ENCODE results near the gene SLC2A6. TPM values are rescaled to one million over a fixed set of nuclear protein-coding genes. Genes with fewer than 3 reads are reported as not detected.

Gene SLC2A6
- total RNA-seq, 1 donor from 2014 or later: 24.3 TPM

DNA sequence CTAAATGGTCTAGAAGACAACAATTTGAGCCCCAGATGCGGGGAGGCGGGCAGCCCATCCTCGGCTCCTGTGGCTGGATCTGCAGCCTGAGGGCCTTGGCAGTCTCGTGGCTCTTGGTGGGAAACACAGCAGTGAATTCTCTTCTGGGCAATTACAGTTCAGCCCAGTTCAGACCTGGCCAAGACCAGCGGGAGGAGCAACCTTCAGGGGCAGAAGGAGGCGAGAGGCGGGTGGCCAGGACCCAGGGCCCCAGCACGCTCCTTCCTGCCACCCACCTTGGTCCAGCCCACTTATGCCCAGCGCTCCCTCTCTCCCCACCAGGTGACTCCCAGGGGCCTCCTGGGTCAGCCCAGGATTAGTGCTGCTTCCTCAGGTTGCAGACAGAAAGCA is 38.1 kb upstream of the SLC2A6 start:
- no peak overlapping the region for H3K27ac ChIP-seq (ENCODE audit: low read depth, low read length)
- no peak overlapping the region for H2AFZ ChIP-seq (ENCODE audit: low read depth, low read length)
- H3K36me3 ChIP-seq (ENCODE audit: insufficient read depth, low read length): no peaks in the 10 kb centered on the region
- no peak overlapping the region for H3K4me3 ChIP-seq (ENCODE audit: insufficient read depth, low read depth, low read length)
- no peaks in the 10 kb centered on the region for H3K9me3 Mint-ChIP-seq (ENCODE audit: unreplicated experiment)
- DNase-seq (ENCODE audit: low read depth) (no peak), FAIRE-seq (no peak)
- H3K79me2 ChIP-seq (ENCODE audit: insufficient read depth, low read length): no peaks in the 10 kb centered on the region
- H3K9me3 ChIP-seq (ENCODE audit: insufficient read depth, low read depth, low read length): no peaks in the 10 kb centered on the region
- no peak overlapping the region for H3K9ac ChIP-seq (ENCODE audit: low read length)
- peaks cover 8% of the 10 kb centered on the region for H3K27me3 ChIP-seq (ENCODE audit: insufficient read depth, low read length)
- H3K4me3 Mint-ChIP-seq (ENCODE audit: unreplicated experiment): no peak overlapping the region
- H3K36me3 Mint-ChIP-seq (ENCODE audit: low read depth, unreplicated experiment): no peaks in the 10 kb centered on the region
- H4K20me1 ChIP-seq (ENCODE audit: insufficient read depth, low read length): no peaks in the 10 kb centered on the region
- TF ChIP-seq, protein P1, sequence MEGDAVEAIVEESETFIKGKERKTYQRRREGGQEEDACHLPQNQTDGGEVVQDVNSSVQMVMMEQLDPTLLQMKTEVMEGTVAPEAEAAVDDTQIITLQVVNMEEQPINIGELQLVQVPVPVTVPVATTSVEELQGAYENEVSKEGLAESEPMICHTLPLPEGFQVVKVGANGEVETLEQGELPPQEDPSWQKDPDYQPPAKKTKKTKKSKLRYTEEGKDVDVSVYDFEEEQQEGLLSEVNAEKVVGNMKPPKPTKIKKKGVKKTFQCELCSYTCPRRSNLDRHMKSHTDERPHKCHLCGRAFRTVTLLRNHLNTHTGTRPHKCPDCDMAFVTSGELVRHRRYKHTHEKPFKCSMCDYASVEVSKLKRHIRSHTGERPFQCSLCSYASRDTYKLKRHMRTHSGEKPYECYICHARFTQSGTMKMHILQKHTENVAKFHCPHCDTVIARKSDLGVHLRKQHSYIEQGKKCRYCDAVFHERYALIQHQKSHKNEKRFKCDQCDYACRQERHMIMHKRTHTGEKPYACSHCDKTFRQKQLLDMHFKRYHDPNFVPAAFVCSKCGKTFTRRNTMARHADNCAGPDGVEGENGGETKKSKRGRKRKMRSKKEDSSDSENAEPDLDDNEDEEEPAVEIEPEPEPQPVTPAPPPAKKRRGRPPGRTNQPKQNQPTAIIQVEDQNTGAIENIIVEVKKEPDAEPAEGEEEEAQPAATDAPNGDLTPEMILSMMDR (IDR thresholded peaks at IDR 0.05; ENCODE audit: insufficient read depth, low read depth, low read length): no peak
- TF ChIP-seq EZH2 (IDR thresholded peaks at IDR 0.05; ENCODE audit: insufficient read depth, low read length): no peak
- H3K27me3 Mint-ChIP-seq (ENCODE audit: low read depth, unreplicated experiment): peaks cover 39% of the 10 kb centered on the region
- H3K4me1 Mint-ChIP-seq (ENCODE audit: low read depth, unreplicated experiment): no peaks in the 10 kb centered on the region
- no peak overlapping the region for H3K4me2 ChIP-seq (ENCODE audit: low read length)
- H3K4me1 ChIP-seq (ENCODE audit: insufficient read depth, low read length): no peaks in the 10 kb centered on the region
- H3K27ac Mint-ChIP-seq (ENCODE audit: unreplicated experiment): no peak overlapping the region

DNA sequence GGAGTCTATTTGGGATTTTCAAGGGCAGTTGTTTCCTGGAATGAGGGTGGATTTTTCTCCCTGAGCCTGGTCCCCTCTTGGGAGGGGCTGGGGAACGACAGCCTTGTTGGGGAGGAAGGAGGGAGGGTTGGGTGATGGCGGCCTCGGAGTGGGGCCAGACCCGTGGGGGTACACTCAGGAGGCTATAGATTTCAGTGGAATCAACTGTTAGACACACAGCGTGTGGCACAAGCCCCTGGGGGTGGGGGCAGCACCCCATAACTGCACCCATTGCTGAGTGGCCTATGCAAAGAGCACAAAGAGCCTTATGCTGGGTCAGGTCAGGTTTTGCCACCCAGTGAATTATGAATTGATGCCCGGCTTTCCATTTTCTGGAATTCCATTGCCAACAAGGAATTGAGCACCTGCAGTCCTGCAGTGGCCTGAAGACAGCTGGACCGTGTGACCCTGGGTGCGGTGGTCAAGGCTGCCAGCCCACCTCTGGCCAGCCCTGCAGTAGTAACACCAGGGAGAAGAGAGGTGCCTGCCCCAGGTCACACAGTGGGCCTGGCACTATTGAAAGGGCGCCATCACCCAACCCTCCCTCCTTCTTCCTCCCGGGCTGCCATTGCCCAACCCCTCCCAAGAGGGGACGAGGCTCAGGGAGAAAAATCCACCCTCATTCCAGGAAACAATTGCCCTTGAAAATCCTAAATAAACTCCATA is 37.5 kb upstream of the SLC2A6 start:
- Mint-ChIP-seq H3K4me1 (ENCODE audit: low read depth, unreplicated experiment) (no peaks in the 10 kb centered on the region), H3K4me3 (ENCODE audit: unreplicated experiment) (no peak overlapping the region), H3K27ac (ENCODE audit: unreplicated experiment) (no peak overlapping the region), H3K27me3 (ENCODE audit: low read depth, unreplicated experiment) (peaks cover 35% of the 10 kb centered on the region), H3K9me3 (ENCODE audit: unreplicated experiment) (no peaks in the 10 kb centered on the region), H3K36me3 (ENCODE audit: low read depth, unreplicated experiment) (no peaks in the 10 kb centered on the region)
- Histone ChIP-seq H3K4me2 (ENCODE audit: low read length) (no peak overlapping the region), H3K9me3 (ENCODE audit: insufficient read depth, low read depth, low read length) (no peaks in the 10 kb centered on the region), H2AFZ (ENCODE audit: low read depth, low read length) (no peak overlapping the region), H4K20me1 (ENCODE audit: insufficient read depth, low read length) (no peaks in the 10 kb centered on the region), H3K9ac (ENCODE audit: low read length) (no peak overlapping the region), H3K27ac (ENCODE audit: low read depth, low read length) (no peak overlapping the region), H3K79me2 (ENCODE audit: insufficient read depth, low read length) (no peaks in the 10 kb centered on the region), H3K36me3 (ENCODE audit: insufficient read depth, low read length) (no peaks in the 10 kb centered on the region), H3K27me3 (ENCODE audit: insufficient read depth, low read length) (peaks cover 8% of the 10 kb centered on the region), H3K4me1 (ENCODE audit: insufficient read depth, low read length) (no peaks in the 10 kb centered on the region), H3K4me3 (ENCODE audit: insufficient read depth, low read depth, low read length) (no peak overlapping the region)
- FAIRE-seq (no peak), DNase-seq (ENCODE audit: low read depth) (no peak)
- TF ChIP-seq, protein P1 (IDR thresholded peaks at IDR 0.05; ENCODE audit: insufficient read depth, low read depth, low read length): no peak
- TF ChIP-seq EZH2 (IDR thresholded peaks at IDR 0.05; ENCODE audit: insufficient read depth, low read length): no peak

DNA sequence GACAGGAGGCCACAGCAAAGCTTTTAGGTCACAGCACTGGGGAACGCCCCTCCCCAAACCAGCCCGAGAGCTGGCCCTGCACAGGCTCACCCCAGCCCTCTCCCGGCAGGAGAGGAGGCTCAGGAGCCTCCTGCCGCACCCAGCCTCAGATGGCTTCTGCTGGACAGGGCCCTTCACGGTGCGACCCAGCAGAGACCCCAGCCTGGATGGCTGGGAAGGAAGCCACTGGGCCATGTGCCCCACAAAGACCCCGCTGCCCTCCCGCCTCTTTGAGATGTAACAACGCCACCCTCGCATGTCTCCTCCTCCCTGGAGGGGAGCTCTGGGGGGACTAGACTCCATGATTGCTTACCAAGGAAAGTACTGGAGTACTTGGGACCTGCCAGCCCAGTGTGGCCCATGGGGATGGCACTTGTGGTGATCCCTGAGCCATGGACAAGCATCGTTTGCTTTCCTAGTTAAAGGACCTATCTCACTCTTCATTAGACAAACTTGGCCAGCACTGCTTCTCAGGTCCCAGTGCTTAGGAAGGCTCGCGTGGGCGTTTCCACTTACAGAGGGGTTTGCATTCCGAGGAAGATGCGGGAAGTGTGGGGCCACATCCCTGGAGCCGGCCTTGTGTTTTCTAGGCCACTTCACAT is 36.8 kb upstream of the SLC2A6 start:
- Histone ChIP-seq H2AFZ (ENCODE audit: low read depth, low read length) (no peak overlapping the region), H3K4me3 (ENCODE audit: insufficient read depth, low read depth, low read length) (no peak overlapping the region), H3K4me2 (ENCODE audit: low read length) (no peak overlapping the region), H4K20me1 (ENCODE audit: insufficient read depth, low read length) (no peaks in the 10 kb centered on the region), H3K36me3 (ENCODE audit: insufficient read depth, low read length) (no peaks in the 10 kb centered on the region), H3K4me1 (ENCODE audit: insufficient read depth, low read length) (no peaks in the 10 kb centered on the region), H3K9me3 (ENCODE audit: insufficient read depth, low read depth, low read length) (no peaks in the 10 kb centered on the region), H3K9ac (ENCODE audit: low read length) (no peak overlapping the region), H3K79me2 (ENCODE audit: insufficient read depth, low read length) (no peaks in the 10 kb centered on the region), H3K27me3 (ENCODE audit: insufficient read depth, low read length) (peaks cover 3% of the 10 kb centered on the region), H3K27ac (ENCODE audit: low read depth, low read length) (no peak overlapping the region)
- H3K27ac Mint-ChIP-seq (ENCODE audit: unreplicated experiment): no peak overlapping the region
- no peaks in the 10 kb centered on the region for H3K4me1 Mint-ChIP-seq (ENCODE audit: low read depth, unreplicated experiment)
- no peak overlapping the region for H3K4me3 Mint-ChIP-seq (ENCODE audit: unreplicated experiment)
- FAIRE-seq: no peak
- no peaks in the 10 kb centered on the region for H3K9me3 Mint-ChIP-seq (ENCODE audit: unreplicated experiment)
- TF ChIP-seq, protein P1 (IDR thresholded peaks at IDR 0.05; ENCODE audit: insufficient read depth, low read depth, low read length): no peak
- TF ChIP-seq EZH2 (IDR thresholded peaks at IDR 0.05; ENCODE audit: insufficient read depth, low read length): no peak
- no peaks in the 10 kb centered on the region for H3K36me3 Mint-ChIP-seq (ENCODE audit: low read depth, unreplicated experiment)
- H3K27me3 Mint-ChIP-seq (ENCODE audit: low read depth, unreplicated experiment): peaks cover 30% of the 10 kb centered on the region
- no peak for DNase-seq (ENCODE audit: low read depth)

All from astrocyte (in vitro differentiated cells and primary cell).